AG04450 (cell line): ENCODE data around the gene SCGB1C1. TPM values are rescaled to one million over a fixed set of nuclear protein-coding genes. Genes with fewer than 3 reads are reported as not detected.

Experiments
- CTCF ChIA-PET: fragments of 300-600, 350-600 bp; formaldehyde crosslinking; extraction: SDS; loops from one replicate; lab custom pipeline; 2022; ENCODE audit warnings: antibody characterized with exemption, inconsistent platforms; lab: Charles Lee
- POLR2A ChIA-PET: fragments of 350-600 bp; formaldehyde crosslinking; extraction: SDS; loops from one replicate; lab custom pipeline; 2021; ENCODE audit warnings: antibody characterized with exemption, inconsistent platforms; lab: Yijun Ruan, JAX
- DNase-seq: peaks from one replicate; pipeline ENCODE4 v3.0.0-alpha.2; 2011; ENCODE audit warnings: low read depth, low spot score
- H3K27ac ChIP-seq: one replicate; pipeline ENCODE4 v1.5.1; 2012; ENCODE audit warnings: low read depth, low read length, control low read depth
- H3K27me3 ChIP-seq: one replicate; pipeline ENCODE4 v1.6.0; 2012; ENCODE audit warnings: low read length; ENCODE audit not compliant: control insufficient read depth, insufficient read depth
- H3K4me3 ChIP-seq: 2 replicates; pipeline ENCODE4 v1.5.1; 2011; ENCODE audit warnings: mild to moderate bottlenecking, low read depth, low read length, control low read depth
- H3K9me3 ChIP-seq: 2 replicates; pipeline ENCODE4 v1.5.1; 2012; ENCODE audit warnings: low read length; ENCODE audit not compliant: control insufficient read depth, insufficient read depth
- polyA plus RNA-seq: library from polyadenylated mRNA; depleted of rRNA; stranded (reverse); fragments of >200 nt; gene quantifications from 2 replicates; pipeline ENCODE4 v1.2.3, GENCODE V29; 2011
- TF ChIP-seq, protein P1 (sequence below): IDR thresholded peaks from 2 replicates; pipeline ENCODE4 v1.5.1; 2011; ENCODE audit warnings: low read depth, low read length, control low read depth, inconsistent platforms

Gene SCGB1C1
- polyA plus RNA-seq, 1 experiment, result not detected

DNA sequence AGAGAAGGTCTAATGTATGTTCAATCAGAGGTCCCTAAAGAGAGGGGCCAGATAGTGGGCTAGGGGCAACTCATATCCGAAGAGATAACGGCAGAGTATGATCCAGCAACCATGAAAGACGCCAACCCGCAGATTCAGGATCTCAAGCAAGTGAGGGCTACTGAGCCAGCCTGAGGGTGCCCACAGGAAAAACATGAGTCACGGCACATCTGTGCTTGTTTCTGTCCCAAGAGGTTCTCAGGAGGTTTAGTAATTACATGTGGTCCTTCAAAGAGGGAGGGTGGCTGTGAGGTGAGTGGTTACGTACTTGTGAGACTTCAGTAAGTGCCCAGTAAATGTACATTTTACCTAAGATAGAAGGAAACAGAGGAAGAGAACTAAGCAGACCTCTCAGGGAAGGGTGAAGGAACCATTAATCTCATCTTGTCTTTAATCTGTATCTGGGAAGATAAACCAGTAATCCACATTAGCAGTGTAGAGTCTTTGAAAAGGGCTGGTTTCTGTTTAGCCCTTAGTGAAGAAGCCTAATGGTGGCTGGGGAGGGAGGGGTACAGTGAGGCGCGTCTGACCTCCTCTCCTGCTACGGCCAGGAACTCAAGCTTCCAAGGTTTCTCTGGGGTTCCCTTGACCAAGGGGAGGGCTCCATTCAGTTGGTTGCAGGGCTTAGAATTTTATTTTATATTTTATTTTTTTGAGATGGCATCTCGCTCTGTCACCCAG is 33.0 kb downstream of the SCGB1C1 start:
- DNase-seq, result no peak
- ChIA-PET POLR2A (no interaction called here), CTCF (no interaction called here)
- Histone ChIP-seq H3K4me3 (no peak overlapping the region), H3K9me3 (no peaks in the 10 kb centered on the region), H3K27ac (no peak overlapping the region), H3K27me3 (no peaks in the 10 kb centered on the region)
- TF ChIP-seq, protein P1, sequence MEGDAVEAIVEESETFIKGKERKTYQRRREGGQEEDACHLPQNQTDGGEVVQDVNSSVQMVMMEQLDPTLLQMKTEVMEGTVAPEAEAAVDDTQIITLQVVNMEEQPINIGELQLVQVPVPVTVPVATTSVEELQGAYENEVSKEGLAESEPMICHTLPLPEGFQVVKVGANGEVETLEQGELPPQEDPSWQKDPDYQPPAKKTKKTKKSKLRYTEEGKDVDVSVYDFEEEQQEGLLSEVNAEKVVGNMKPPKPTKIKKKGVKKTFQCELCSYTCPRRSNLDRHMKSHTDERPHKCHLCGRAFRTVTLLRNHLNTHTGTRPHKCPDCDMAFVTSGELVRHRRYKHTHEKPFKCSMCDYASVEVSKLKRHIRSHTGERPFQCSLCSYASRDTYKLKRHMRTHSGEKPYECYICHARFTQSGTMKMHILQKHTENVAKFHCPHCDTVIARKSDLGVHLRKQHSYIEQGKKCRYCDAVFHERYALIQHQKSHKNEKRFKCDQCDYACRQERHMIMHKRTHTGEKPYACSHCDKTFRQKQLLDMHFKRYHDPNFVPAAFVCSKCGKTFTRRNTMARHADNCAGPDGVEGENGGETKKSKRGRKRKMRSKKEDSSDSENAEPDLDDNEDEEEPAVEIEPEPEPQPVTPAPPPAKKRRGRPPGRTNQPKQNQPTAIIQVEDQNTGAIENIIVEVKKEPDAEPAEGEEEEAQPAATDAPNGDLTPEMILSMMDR, result no peak

DNA sequence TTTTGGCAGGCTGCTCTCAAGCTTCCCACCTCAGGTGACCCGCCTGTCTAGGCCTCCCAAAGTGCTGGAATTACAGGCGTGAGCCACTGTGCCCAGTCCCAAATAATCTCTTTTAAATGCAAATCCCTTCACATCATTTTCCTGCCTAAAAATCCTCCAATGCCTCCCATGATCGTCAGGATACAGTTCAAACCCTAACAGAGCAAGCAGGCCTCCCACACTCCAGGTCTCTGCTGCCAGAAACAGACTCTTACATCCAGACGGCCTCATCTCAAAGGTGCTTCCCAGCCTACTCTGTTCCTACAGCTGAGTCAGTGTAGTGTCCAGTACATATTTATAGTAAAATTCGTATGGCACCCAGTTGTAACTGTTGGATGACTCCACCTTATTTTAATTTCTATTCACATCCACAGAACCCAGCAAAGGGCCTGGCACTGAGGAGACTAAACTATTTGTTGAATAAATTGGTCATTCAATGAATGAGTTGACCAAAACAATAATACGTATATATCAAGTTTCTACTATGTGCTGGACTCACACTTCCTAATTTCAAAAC is 35.0 kb downstream of the SCGB1C1 start:
- Histone ChIP-seq H3K4me3 (no peak overlapping the region), H3K27me3 (no peaks in the 10 kb centered on the region), H3K27ac (no peak overlapping the region), H3K9me3 (no peaks in the 10 kb centered on the region)
- no peak for DNase-seq
- CTCF ChIA-PET, result interaction anchor here (1.1 kb wide), 1 partner anchor 12 kb away, joined by 3 read pairs; no protein-coding TSS in a partner anchor
- TF ChIP-seq, protein P1, result no peak
- POLR2A ChIA-PET, result no interaction called here

DNA sequence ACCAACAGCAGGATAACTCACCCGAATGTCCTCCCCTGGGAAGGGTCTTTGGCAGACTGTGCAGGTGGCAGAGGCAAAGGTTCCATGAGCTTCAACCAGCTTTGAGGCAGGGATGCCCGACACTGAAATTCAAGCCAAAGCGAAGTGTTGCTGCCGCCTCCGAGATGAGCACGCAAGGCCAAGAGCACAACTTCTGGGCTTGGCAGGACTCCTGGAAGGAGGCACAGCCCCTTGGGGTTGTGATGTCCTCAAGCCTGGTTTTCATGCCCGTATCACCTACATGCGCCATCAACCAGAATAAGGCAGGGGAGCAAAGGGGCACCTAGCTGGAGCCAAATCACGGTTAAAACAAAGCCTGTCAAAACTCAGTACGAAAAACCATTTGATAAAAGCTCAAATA is 37.6 kb downstream of the SCGB1C1 start:
- no peak for DNase-seq
- TF ChIP-seq, protein P1, result no peak
- H3K9me3 ChIP-seq, result no peaks in the 10 kb centered on the region; the same call in 1 of the 2 replicates
- ChIA-PET POLR2A (interaction anchor here (0.8 kb wide), 1 partner anchor 23 kb away, joined by 5 read pairs; the partner anchor contains the start of genes BET1L and RIC8A), CTCF (no interaction called here)
- H3K27ac ChIP-seq, result no peak overlapping the region
- H3K4me3 ChIP-seq, result no peak overlapping the region
- H3K27me3 ChIP-seq, result no peaks in the 10 kb centered on the region

DNA sequence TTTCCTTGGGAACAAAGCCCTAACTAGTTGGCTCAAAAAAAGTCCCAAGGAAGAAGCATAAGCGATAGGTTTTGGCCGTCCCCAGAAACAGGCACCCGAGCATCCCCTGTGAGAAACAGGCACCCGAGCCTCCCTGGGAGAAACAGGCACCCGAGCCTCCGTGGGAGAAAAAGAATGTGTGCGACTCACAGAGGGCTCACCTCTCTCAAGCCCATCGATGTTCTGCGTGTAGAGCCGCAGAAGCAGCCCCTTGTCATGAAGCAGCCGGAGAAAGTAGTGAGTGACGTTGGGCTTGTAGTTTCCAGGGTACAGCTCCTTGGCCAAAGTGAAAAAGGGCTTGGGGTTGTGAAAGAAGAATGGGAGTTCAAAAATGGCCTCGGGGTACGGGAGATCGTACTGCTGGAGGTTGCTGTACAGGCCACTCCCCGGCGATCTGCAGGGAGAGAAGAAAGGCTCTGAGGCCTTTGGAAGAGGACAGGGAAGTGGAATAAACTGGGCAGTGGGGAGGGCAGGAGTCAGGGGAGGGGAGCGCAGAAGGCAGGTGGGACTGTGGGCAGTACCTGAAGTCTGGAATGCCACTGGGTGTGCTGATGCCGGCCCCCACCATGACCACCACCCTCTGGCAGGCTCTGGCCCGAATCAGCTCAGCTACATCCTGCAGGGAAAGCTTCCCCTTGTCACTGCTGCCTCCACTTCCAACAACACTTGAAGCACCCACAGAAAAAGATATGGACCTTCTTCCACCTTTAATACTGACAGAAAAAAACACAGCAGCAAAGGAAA is 40.1 kb downstream of the SCGB1C1 start:
- POLR2A ChIA-PET, result no interaction called here
- no peaks in the 10 kb centered on the region for H3K27me3 ChIP-seq
- CTCF ChIA-PET, result no interaction called here
- no peak for DNase-seq
- no peaks in the 10 kb centered on the region; the same call in 1 of the 2 replicates for H3K9me3 ChIP-seq
- no peak overlapping the region for H3K27ac ChIP-seq
- H3K4me3 ChIP-seq, result no peak overlapping the region
- TF ChIP-seq, protein P1, result no peak

DNA sequence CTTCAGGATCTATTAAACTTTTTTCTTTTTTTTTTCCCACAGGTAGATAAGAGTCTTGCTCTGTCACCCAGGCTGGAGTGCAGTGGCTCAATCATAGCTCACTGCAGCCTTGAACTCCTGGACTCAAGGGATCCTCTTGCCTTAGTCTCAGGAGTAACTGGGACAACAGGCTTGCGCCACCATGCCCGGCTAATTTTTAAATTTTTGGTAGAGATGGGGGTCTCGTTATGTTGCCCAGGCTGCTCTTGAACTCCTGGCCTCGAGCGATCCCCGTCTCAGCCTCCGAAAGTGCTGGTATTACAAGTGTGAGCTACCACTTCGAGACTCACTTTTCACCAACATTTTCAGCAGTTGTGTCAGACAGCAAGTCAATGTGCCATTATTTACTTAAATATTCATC is 42.3 kb downstream of the SCGB1C1 start:
- Histone ChIP-seq H3K27me3 (no peaks in the 10 kb centered on the region), H3K9me3 (no peaks in the 10 kb centered on the region; the same call in 1 of the 2 replicates), H3K27ac (no peak overlapping the region), H3K4me3 (peak overlapping the region; percentile 96)
- POLR2A ChIA-PET, result no interaction called here
- TF ChIP-seq, protein P1, result no peak
- DNase-seq, result no peak
- CTCF ChIA-PET, result no interaction called here
